ENCODE measurements around the gene RNF113B. TPM values are rescaled to one million over a fixed set of nuclear protein-coding genes. Genes with fewer than 3 reads are reported as not detected.

RNF113B gene
- total and polyA plus RNA-seq, 2 donors (not counting 1 experiment from before 2014, with no cell fraction given): not detected

GRCh38 chr13:98143157-98143553, 33.9 kb downstream of the RNF113B start:
- ATAC-seq (ENCODE audit: low read depth): no peak
- Histone ChIP-seq H3K36me3 (replicated peaks in 1 of 2; ENCODE audit: control extremely low read depth in 1 of 2, control insufficient read depth in 1 of 2, extremely low read depth in 1 of 2, insufficient read depth in 2 of 2, low read length in 1 of 2) (no peaks in the 10 kb centered on the region), H3K9ac (ENCODE audit: low read length) (no peak overlapping the region), H3K9me3 (ENCODE audit: control extremely low read depth in 1 of 3, control insufficient read depth in 2 of 3, insufficient read depth in 1 of 3, low read length in 2 of 3) (peaks cover 0 to 10% (median 1%) of the 10 kb centered on the region in 3 donors), H3K79me2 (ENCODE audit: control insufficient read depth, insufficient read depth, low read length) (no peaks in the 10 kb centered on the region), H3K27ac (ENCODE audit: low read length in 2 of 2) (no peak overlapping the region), H2AFZ (ENCODE audit: insufficient read depth, low read depth, low read length, poor library complexity, severe bottlenecking) (no peak overlapping the region), H3K27me3 (replicated peaks in 1 of 4; ENCODE audit: control extremely low read depth in 1 of 4, control insufficient read depth in 3 of 4, insufficient read depth in 4 of 4, low read length in 3 of 4) (peaks cover 0 to 29% (median 15%) of the 10 kb centered on the region in 4 experiments), H3K4me3 (ENCODE audit: control extremely low read depth in 1 of 5, extremely low read depth in 1 of 5, insufficient read depth in 1 of 5, low read depth in 2 of 5, low read length in 4 of 5) (peak overlapping the region in 2 of 5 experiments; percentile 16 to 24), H4K20me1 (ENCODE audit: control insufficient read depth, insufficient read depth, low read length, poor library complexity, severe bottlenecking) (no peaks in the 10 kb centered on the region), H3K4me2 (replicated peaks; ENCODE audit: low read depth, low read length, poor library complexity, severe bottlenecking) (peak overlapping the region; percentile 74), H3K4me1 (ENCODE audit: control insufficient read depth in 2 of 2, insufficient read depth in 2 of 2, low read length in 2 of 2) (peaks cover 7 to 17% of the 10 kb centered on the region in 2 donors)
- Mint-ChIP-seq H3K4me1 (peaks cover 8% of the 10 kb centered on the region), H3K27me3 (peaks cover 57% of the 10 kb centered on the region), H3K9me3 (ENCODE audit: insufficient read depth) (no peaks in the 10 kb centered on the region), H3K4me3 (no peak overlapping the region), H3K27ac (no peak overlapping the region)
- intact Hi-C loops (cut with micrococcal nuclease): no loop called here
- 1% methylated on average over 64 of the region's 66 CpGs for WGBS (ENCODE audit: insufficient coverage)
- POLR2A ChIA-PET: no interaction called here
- TF ChIP-seq EZH2 (IDR thresholded peaks at IDR 0.05; ENCODE audit: borderline replicate concordance, insufficient read depth, low read depth, low read length, poor library complexity, severe bottlenecking): no peak
- no peak for TF ChIP-seq CTCF (IDR thresholded peaks at IDR 0.05)
- no peak for DNase-seq
- CTCF ChIA-PET: no interaction called here

GRCh38 chr13:98142380-98143156, 34.5 kb downstream of the RNF113B start, which contains the start of gene FARP1:
Gene FARP1, plus strand, starts transcription at chr13:98143094. Its CDS starts 70,149 bp downstream, at chr13:98213243.
- WGBS (ENCODE audit: insufficient coverage): under 1% methylated on average over 98 of the region's 98 CpGs
- Mint-ChIP-seq H3K27me3 (peaks cover 62% of the 10 kb centered on the region), H3K4me1 (peaks cover 8% of the 10 kb centered on the region), H3K4me3 (peak within 1 kb of the TSS; percentile 82), H3K9me3 (ENCODE audit: insufficient read depth) (no peaks in the 10 kb centered on the region), H3K27ac (no peak within 1 kb of the TSS)
- ATAC-seq (ENCODE audit: low read depth) (peak; percentile 79), DNase-seq (peak; percentile 38)
- peak within 1 kb of the TSS in 4 of 5 experiments; percentile 11 to 52 (median 38) for H3K4me3 ChIP-seq (ENCODE audit: control extremely low read depth in 1 of 5, extremely low read depth in 1 of 5, insufficient read depth in 1 of 5, low read depth in 2 of 5, low read length in 4 of 5)
- peaks cover 0 to 30% (median 15%) of the 10 kb centered on the region in 4 experiments for H3K27me3 ChIP-seq (replicated peaks in 1 of 4; ENCODE audit: control extremely low read depth in 1 of 4, control insufficient read depth in 3 of 4, insufficient read depth in 4 of 4, low read length in 3 of 4)
- ChIA-PET POLR2A (no interaction called here), CTCF (no interaction called here)
- TF ChIP-seq EZH2 (IDR thresholded peaks at IDR 0.05; ENCODE audit: borderline replicate concordance, insufficient read depth, low read depth, low read length, poor library complexity, severe bottlenecking) (no peak), CTCF (IDR thresholded peaks at IDR 0.05) (no peak)
- H3K4me2 ChIP-seq (replicated peaks; ENCODE audit: low read depth, low read length, poor library complexity, severe bottlenecking): peak within 1 kb of the TSS; percentile 74
- intact Hi-C loops (cut with micrococcal nuclease): no loop called here
- H4K20me1 ChIP-seq (ENCODE audit: control insufficient read depth, insufficient read depth, low read length, poor library complexity, severe bottlenecking): no peaks in the 10 kb centered on the region
- no peaks in the 10 kb centered on the region for H3K79me2 ChIP-seq (ENCODE audit: control insufficient read depth, insufficient read depth, low read length)
- H3K9me3 ChIP-seq (ENCODE audit: control extremely low read depth in 1 of 3, control insufficient read depth in 2 of 3, insufficient read depth in 1 of 3, low read length in 2 of 3): peaks cover 0 to 10% (median 1%) of the 10 kb centered on the region in 3 donors
- H3K9ac ChIP-seq (ENCODE audit: low read length): peak within 1 kb of the TSS; percentile 43
- peak within 1 kb of the TSS; percentile 46 for H2AFZ ChIP-seq (ENCODE audit: insufficient read depth, low read depth, low read length, poor library complexity, severe bottlenecking)
- H3K36me3 ChIP-seq (replicated peaks in 1 of 2; ENCODE audit: control extremely low read depth in 1 of 2, control insufficient read depth in 1 of 2, extremely low read depth in 1 of 2, insufficient read depth in 2 of 2, low read length in 1 of 2): no peaks in the 10 kb centered on the region
- peaks cover 7 to 17% of the 10 kb centered on the region in 2 donors for H3K4me1 ChIP-seq (ENCODE audit: control insufficient read depth in 2 of 2, insufficient read depth in 2 of 2, low read length in 2 of 2)
- no peak within 1 kb of the TSS for H3K27ac ChIP-seq (ENCODE audit: low read length in 2 of 2)

Data from B cell (primary cell).